ENCODE measurements around the gene NR2E3. TPM values are rescaled to one million over a fixed set of nuclear protein-coding genes. Genes with fewer than 3 reads are reported as not detected.

NR2E3 gene
- total and polyA plus RNA-seq, 4 donors = 0.17 to 0.18 TPM; not detected in 2

GRCh38 chr15:71801935-71802655 lies 8.3 kb upstream of the NR2E3 start:
- no peaks in the 10 kb centered on the region for H3K27me3 ChIP-seq (ENCODE audit: control insufficient read depth in 4 of 4, insufficient read depth in 4 of 4, low read length in 3 of 4)
- no peak overlapping the region for H3K27ac ChIP-seq (ENCODE audit: low read depth in 1 of 2, low read length in 2 of 2)
- DNase-seq (ENCODE audit: low spot score) = no peak
- H3K36me3 ChIP-seq (ENCODE audit: control insufficient read depth in 4 of 4, insufficient read depth in 3 of 4, low read depth in 1 of 4, low read length in 3 of 4) = no peaks in the 10 kb centered on the region
- WGBS = 96% methylated on average over 24 of the region's 24 CpGs
- no peaks in the 10 kb centered on the region for H3K9me3 ChIP-seq (ENCODE audit: control insufficient read depth in 4 of 4, low read length in 3 of 4)
- no peaks in the 10 kb centered on the region for H3K4me1 ChIP-seq (ENCODE audit: control insufficient read depth in 4 of 4, insufficient read depth in 4 of 4, low read length in 3 of 4)
- TF ChIP-seq CTCF (IDR thresholded peaks at IDR 0.05; ENCODE audit: low read depth, low read length, missing input control) = no peak
- TF ChIP-seq SP1 (IDR thresholded peaks at IDR 0.05) = no peak
- TF ChIP-seq HNF4G (IDR thresholded peaks at IDR 0.05) = no peak
- TF ChIP-seq RAD21 (IDR thresholded peaks at IDR 0.05) = no peak
- TF ChIP-seq ZBTB33 (IDR thresholded peaks at IDR 0.05) = no peak
- no peak for TF ChIP-seq MAX (IDR thresholded peaks at IDR 0.05)
- TF ChIP-seq FOXA2 (IDR thresholded peaks at IDR 0.05) = no peak
- H3K4me3 ChIP-seq (ENCODE audit: low read depth in 1 of 3, low read length in 3 of 3) = no peak overlapping the region
- no peak overlapping the region for H3K9ac ChIP-seq (ENCODE audit: low read depth in 1 of 2, low read length in 2 of 2)

- H3K9ac ChIP-seq (ENCODE audit: low read depth in 1 of 2, low read length in 2 of 2) = no peak overlapping the region
- DNase-seq (ENCODE audit: low spot score) = no peak
- H3K9me3 ChIP-seq (ENCODE audit: control insufficient read depth in 4 of 4, low read length in 3 of 4) = no peaks in the 10 kb centered on the region
- no peaks in the 10 kb centered on the region for H3K4me1 ChIP-seq (ENCODE audit: control insufficient read depth in 4 of 4, insufficient read depth in 4 of 4, low read length in 3 of 4)
- no peaks in the 10 kb centered on the region for H3K36me3 ChIP-seq (ENCODE audit: control insufficient read depth in 4 of 4, insufficient read depth in 3 of 4, low read depth in 1 of 4, low read length in 3 of 4)
- H3K27me3 ChIP-seq (ENCODE audit: control insufficient read depth in 4 of 4, insufficient read depth in 4 of 4, low read length in 3 of 4) = no peaks in the 10 kb centered on the region
- 58% methylated on average over 21 of the region's 21 CpGs for WGBS
- H3K4me3 ChIP-seq (ENCODE audit: low read depth in 1 of 3, low read length in 3 of 3) = no peak overlapping the region
- H3K27ac ChIP-seq (ENCODE audit: low read depth in 1 of 2, low read length in 2 of 2) = no peak overlapping the region
- TF ChIP-seq FOXA2 (IDR thresholded peaks at IDR 0.05) (no peak), RAD21 (IDR thresholded peaks at IDR 0.05) (peak; percentile 37 to 54), CTCF (IDR thresholded peaks at IDR 0.05; ENCODE audit: low read depth, low read length, missing input control) (peak; percentile 27)
These were observed 7.6 kb upstream of the NR2E3 start for GRCh38 chr15:71802770-71803169.

- no peak for DNase-seq (ENCODE audit: low spot score)
These were observed 6.1 kb upstream of the NR2E3 start for GRCh38 chr15:71804226-71804625.

More at GRCh38 chr15:71804226-71804625, 6.1 kb upstream of the NR2E3 start:
- Histone ChIP-seq H3K27me3 (ENCODE audit: control insufficient read depth in 4 of 4, insufficient read depth in 4 of 4, low read length in 3 of 4) (peaks cover 0 to 4% (median 2%) of the 10 kb centered on the region in 4 donors), H3K4me3 (ENCODE audit: low read depth in 1 of 3, low read length in 3 of 3) (no peak overlapping the region), H3K4me1 (ENCODE audit: control insufficient read depth in 4 of 4, insufficient read depth in 4 of 4, low read length in 3 of 4) (no peaks in the 10 kb centered on the region), H3K36me3 (ENCODE audit: control insufficient read depth in 4 of 4, insufficient read depth in 3 of 4, low read depth in 1 of 4, low read length in 3 of 4) (no peaks in the 10 kb centered on the region), H3K9ac (ENCODE audit: low read depth in 1 of 2, low read length in 2 of 2) (no peak overlapping the region), H3K27ac (ENCODE audit: low read depth in 1 of 2, low read length in 2 of 2) (no peak overlapping the region), H3K9me3 (ENCODE audit: control insufficient read depth in 4 of 4, low read length in 3 of 4) (no peaks in the 10 kb centered on the region)
- TF ChIP-seq SP1 (IDR thresholded peaks at IDR 0.05) = no peak
- TF ChIP-seq ATF3 (IDR thresholded peaks at IDR 0.05) = no peak
- no peak for TF ChIP-seq ZBTB33 (IDR thresholded peaks at IDR 0.05)
- no peak for TF ChIP-seq TAF1 (conservative IDR thresholded peaks at IDR 0.05)
- TF ChIP-seq REST (IDR thresholded peaks at IDR 0.05) = no peak
- TF ChIP-seq HNF4A (conservative IDR thresholded peaks at IDR 0.05) = no peak
- no peak for TF ChIP-seq YY1 (IDR thresholded peaks at IDR 0.05)
- TF ChIP-seq HNF4G (IDR thresholded peaks at IDR 0.05) = no peak
- WGBS = 72% methylated on average over 5 of the region's 5 CpGs
